Chondrocyte (in vitro differentiated cells): ENCODE measurements around the gene AHNAK. TPM values are rescaled to one million over a fixed set of nuclear protein-coding genes. Genes with fewer than 3 reads are reported as not detected.

Experiments
- DNase-seq: peaks from one replicate; pipeline ENCODE4 v3.0.0; 2021; ENCODE audit warnings: mixed read lengths, low spot score
- H3K27ac Mint-ChIP-seq: one replicate; pipeline ENCODE4 v1.8.0; 2021; ENCODE audit warnings: mild to moderate bottlenecking, moderate library complexity, mixed read lengths; ENCODE audit not compliant: unreplicated experiment
- H3K27me3 Mint-ChIP-seq: 2 replicates; pipeline ENCODE4 v1.8.0; 2021; ENCODE audit warnings: low read depth, mixed read lengths
- H3K36me3 Mint-ChIP-seq: 2 replicates; pipeline ENCODE4 v1.8.0; 2021; ENCODE audit warnings: low read depth, mixed read lengths
- H3K4me1 Mint-ChIP-seq: 2 replicates; pipeline ENCODE4 v1.8.0; 2021; ENCODE audit warnings: low read depth, mild to moderate bottlenecking, mixed read lengths
- H3K4me3 Mint-ChIP-seq: one replicate; pipeline ENCODE4 v1.8.0; 2021; ENCODE audit warnings: mild to moderate bottlenecking, moderate library complexity, mixed read lengths; ENCODE audit not compliant: unreplicated experiment
- H3K9me3 Mint-ChIP-seq: 2 replicates; pipeline ENCODE4 v1.8.0; 2021; ENCODE audit warnings: low read depth, mixed read lengths
- CTCF ChIP-seq: fragments of 200-600 bp; sonication (generic); IDR thresholded peaks from 2 replicates; pipeline ENCODE4 v1.5.0; 2021; ENCODE audit warnings: antibody characterized with exemption, mild to moderate bottlenecking, moderate library complexity
- total RNA-seq: library from RNA; stranded (reverse); gene quantifications from 3 replicates; pipeline ENCODE4 v1.2.1, GENCODE V29; 2021

Gene AHNAK
- total RNA-seq, 1 donor from 2014 or later = 514 TPM

DNA sequence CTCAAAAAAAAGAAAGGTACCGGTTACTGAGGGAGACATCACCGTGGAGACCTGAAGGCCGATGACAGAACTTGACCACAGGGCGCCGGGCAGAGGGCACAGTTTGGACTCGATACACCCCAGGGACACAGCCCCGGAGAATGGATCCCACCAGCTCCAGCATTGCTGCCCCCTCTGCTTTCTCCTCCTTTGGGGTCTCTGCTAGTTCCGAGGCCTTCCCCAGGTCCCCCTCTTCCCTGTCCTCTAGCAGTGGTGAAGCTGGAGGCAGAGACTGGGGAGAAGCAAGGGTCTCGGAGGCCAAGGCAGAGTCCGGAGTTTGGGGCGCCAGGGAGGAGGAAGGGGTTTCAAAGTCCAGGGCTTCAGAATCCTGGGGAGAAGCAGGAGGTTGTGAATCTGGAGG, 31.9 kb upstream of the AHNAK start:
- Mint-ChIP-seq H3K9me3 (no peaks in the 10 kb centered on the region), H3K4me3 (no peak overlapping the region)

GRCh38 chr11:62577046-62577714, 30.6 kb upstream of the AHNAK start:
- DNase-seq = peak; percentile 81
- Mint-ChIP-seq H3K27ac (peak overlapping the region; percentile 66), H3K4me3 (no peak overlapping the region)

More for the DNA sequence above, 31.9 kb upstream of the AHNAK start:
- Mint-ChIP-seq H3K4me1 (peaks cover 24% of the 10 kb centered on the region), H3K27me3 (no peaks in the 10 kb centered on the region), H3K36me3 (peaks cover 11% of the 10 kb centered on the region), H3K27ac (no peak overlapping the region)
- DNase-seq = peak; percentile 44
- TF ChIP-seq CTCF = no peak

GRCh38 chr11:62575837-62576236, 29.2 kb upstream of the AHNAK start:
- H3K27me3 Mint-ChIP-seq = no peaks in the 10 kb centered on the region
- H3K4me1 Mint-ChIP-seq = peaks cover 47% of the 10 kb centered on the region
- H3K9me3 Mint-ChIP-seq = no peaks in the 10 kb centered on the region

More at GRCh38 chr11:62577046-62577714, 30.6 kb upstream of the AHNAK start:
- Mint-ChIP-seq H3K36me3 (peaks cover 14% of the 10 kb centered on the region), H3K9me3 (no peaks in the 10 kb centered on the region), H3K27me3 (no peaks in the 10 kb centered on the region), H3K4me1 (peaks cover 34% of the 10 kb centered on the region)
- no peak for TF ChIP-seq CTCF

DNA sequence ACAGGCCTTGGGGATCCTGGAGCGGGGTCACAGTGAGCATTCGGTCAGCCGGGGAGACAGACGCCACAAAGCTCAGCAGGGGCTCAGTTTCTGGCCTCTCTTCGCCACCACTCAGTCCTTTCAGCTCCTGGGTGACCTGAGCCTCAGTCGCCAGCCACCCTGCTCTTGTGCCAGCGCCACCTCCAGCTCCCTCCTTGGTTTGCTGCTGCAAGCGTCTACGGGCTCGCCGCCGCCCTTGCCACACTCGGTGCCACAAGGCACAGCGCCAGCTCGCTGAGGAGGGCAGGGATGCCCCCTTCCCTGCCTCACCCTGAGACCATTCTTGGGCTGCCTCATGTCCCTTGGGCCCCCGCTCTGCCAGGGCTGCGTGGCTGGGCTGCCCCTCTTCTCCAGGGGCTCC, 28.6 kb upstream of the AHNAK start:
- Mint-ChIP-seq H3K27ac (peak overlapping the region; percentile 98), H3K4me1 (peaks cover 52% of the 10 kb centered on the region), H3K9me3 (no peaks in the 10 kb centered on the region), H3K27me3 (no peaks in the 10 kb centered on the region), H3K36me3 (peaks cover 24% of the 10 kb centered on the region), H3K4me3 (peak overlapping the region; percentile 99)
- TF ChIP-seq CTCF = no peak
- DNase-seq = peak; percentile 92

More at GRCh38 chr11:62575837-62576236, 29.2 kb upstream of the AHNAK start:
- peak; percentile 79 for DNase-seq
- Mint-ChIP-seq H3K4me3 (peak overlapping the region; percentile 99), H3K27ac (peak overlapping the region; percentile 74), H3K36me3 (peaks cover 21% of the 10 kb centered on the region)
- no peak for TF ChIP-seq CTCF

DNA sequence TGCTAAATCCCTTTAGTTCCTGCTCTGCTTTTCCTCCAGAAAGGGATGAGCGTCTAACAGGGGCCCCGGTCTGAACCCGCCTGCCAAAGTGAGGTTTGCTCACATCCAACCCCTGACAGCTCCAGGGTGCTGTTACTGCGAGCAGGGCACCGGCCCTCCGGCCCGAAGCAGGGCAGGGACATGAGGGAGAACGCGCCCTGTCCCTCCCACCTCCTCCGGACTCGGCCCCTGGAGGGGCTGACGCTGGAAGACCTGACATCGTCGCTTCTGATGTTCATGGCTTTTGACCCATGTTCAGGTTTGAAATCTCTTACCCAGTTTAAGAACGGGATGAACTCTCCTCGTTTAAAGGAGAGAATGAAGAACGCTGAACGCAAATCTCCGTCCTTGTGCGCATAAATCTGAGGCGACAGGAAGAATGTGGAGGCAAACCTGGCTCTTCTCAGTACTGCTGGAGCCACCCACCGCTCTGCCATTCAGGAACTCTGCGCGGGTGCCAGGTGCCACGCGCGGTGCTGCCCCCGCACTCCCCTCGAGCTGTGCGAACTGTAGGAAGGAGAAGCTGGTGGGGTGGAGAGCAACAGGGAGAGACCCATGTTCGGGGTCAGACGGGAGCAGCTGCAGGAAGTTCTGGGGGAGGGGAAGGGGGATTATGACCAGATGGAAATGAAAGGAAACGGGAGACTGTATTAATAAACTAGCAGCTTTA, 27.9 kb upstream of the AHNAK start:
- peak; percentile 38 for DNase-seq
- peaks cover 58% of the 10 kb centered on the region for H3K4me1 Mint-ChIP-seq
- no peak for TF ChIP-seq CTCF
- peaks cover 27% of the 10 kb centered on the region for H3K36me3 Mint-ChIP-seq
- H3K27ac Mint-ChIP-seq = peak overlapping the region; percentile 98
- no peaks in the 10 kb centered on the region for H3K9me3 Mint-ChIP-seq
- no peaks in the 10 kb centered on the region for H3K27me3 Mint-ChIP-seq
- H3K4me3 Mint-ChIP-seq = peak overlapping the region; percentile 99
